ENCODE results near the gene LGR4. TPM values are rescaled to one million over a fixed set of nuclear protein-coding genes. Genes with fewer than 3 reads are reported as not detected.
A peak's percentile ranks its signal among the peaks of the same experiment; 100 is the strongest.

Gene LGR4
- total RNA-seq, 1 donor from 2014 or later = 51.5 TPM

- Mint-ChIP-seq H3K4me3 (no peak overlapping the region), H3K36me3 (ENCODE audit: low read depth) (no peaks in the 10 kb centered on the region)
Observed at GRCh38 chr11:27431808-27432207, 40.8 kb downstream of the LGR4 start.

GRCh38 chr11:27429761-27430393, 42.7 kb downstream of the LGR4 start:
- no peaks in the 10 kb centered on the region for H3K36me3 Mint-ChIP-seq (ENCODE audit: low read depth)
- no peak for DNase-seq (ENCODE audit: low read depth, low spot score)
- no peak for TF ChIP-seq CTCF (conservative IDR thresholded peaks at IDR 0.05)
- no peak overlapping the region for H3K4me3 Mint-ChIP-seq
- H3K4me1 Mint-ChIP-seq = peaks cover 13% of the 10 kb centered on the region
- peaks cover 2% of the 10 kb centered on the region for H3K9me3 Mint-ChIP-seq
- H3K27me3 Mint-ChIP-seq (ENCODE audit: low read depth) = no peaks in the 10 kb centered on the region
- H3K27ac Mint-ChIP-seq (ENCODE audit: unreplicated experiment) = no peak overlapping the region

More at GRCh38 chr11:27431808-27432207, 40.8 kb downstream of the LGR4 start:
- no peak for DNase-seq (ENCODE audit: low read depth, low spot score)
- Mint-ChIP-seq H3K27ac (ENCODE audit: unreplicated experiment) (no peak overlapping the region), H3K4me1 (peaks cover 11% of the 10 kb centered on the region), H3K9me3 (peaks cover 2% of the 10 kb centered on the region), H3K27me3 (ENCODE audit: low read depth) (no peaks in the 10 kb centered on the region)
- no peak for TF ChIP-seq CTCF (conservative IDR thresholded peaks at IDR 0.05)

GRCh38 chr11:27427183-27427980, 45.2 kb downstream of the LGR4 start:
- no peaks in the 10 kb centered on the region for H3K9me3 Mint-ChIP-seq

GRCh38 chr11:27425814-27426213, 46.8 kb downstream of the LGR4 start:
- no peaks in the 10 kb centered on the region for H3K9me3 Mint-ChIP-seq
- no peaks in the 10 kb centered on the region for H3K27me3 Mint-ChIP-seq (ENCODE audit: low read depth)
- H3K36me3 Mint-ChIP-seq (ENCODE audit: low read depth) = no peaks in the 10 kb centered on the region
- no peak overlapping the region for H3K27ac Mint-ChIP-seq (ENCODE audit: unreplicated experiment)
- H3K4me3 Mint-ChIP-seq = no peak overlapping the region
- peaks cover 35% of the 10 kb centered on the region for H3K4me1 Mint-ChIP-seq
- DNase-seq (ENCODE audit: low read depth, low spot score) = no peak
- no peak for TF ChIP-seq CTCF (conservative IDR thresholded peaks at IDR 0.05)

More at GRCh38 chr11:27427183-27427980, 45.2 kb downstream of the LGR4 start:
- no peak overlapping the region for H3K4me3 Mint-ChIP-seq
- no peak overlapping the region for H3K27ac Mint-ChIP-seq (ENCODE audit: unreplicated experiment)
- H3K27me3 Mint-ChIP-seq (ENCODE audit: low read depth) = no peaks in the 10 kb centered on the region
- H3K36me3 Mint-ChIP-seq (ENCODE audit: low read depth) = no peaks in the 10 kb centered on the region
- no peak for TF ChIP-seq CTCF (conservative IDR thresholded peaks at IDR 0.05)
- peaks cover 22% of the 10 kb centered on the region for H3K4me1 Mint-ChIP-seq
- DNase-seq (ENCODE audit: low read depth, low spot score) = no peak

- Mint-ChIP-seq H3K27ac (ENCODE audit: unreplicated experiment) (no peak overlapping the region), H3K36me3 (ENCODE audit: low read depth) (no peaks in the 10 kb centered on the region), H3K27me3 (ENCODE audit: low read depth) (no peaks in the 10 kb centered on the region), H3K4me1 (peaks cover 38% of the 10 kb centered on the region), H3K4me3 (peak overlapping the region; percentile 2), H3K9me3 (peaks cover 2% of the 10 kb centered on the region)
- DNase-seq (ENCODE audit: low read depth, low spot score) = no peak
- no peak for TF ChIP-seq CTCF (conservative IDR thresholded peaks at IDR 0.05)
Observed at GRCh38 chr11:27423125-27423524, 49.5 kb downstream of the LGR4 start.
